K562 (cell line): ENCODE results near the gene ADM2. TPM values are rescaled to one million over a fixed set of nuclear protein-coding genes. Genes with fewer than 3 reads are reported as not detected.

Source experiments
- ADNP ChIP-seq: fragments of 200-800 bp; sonication (Bioruptor generic); IDR thresholded peaks from 2 replicates; pipeline ENCODE4 v1.6.1; 2016; ENCODE audit warnings: missing genetic modification characterization, missing compliant biosample characterization
- BMI1 ChIP-seq: fragments of 150-350 bp; IDR thresholded peaks from 2 replicates; pipeline ENCODE4 v1.6.1; 2014; ENCODE audit warnings: low read length
- ELF4 ChIP-seq: fragments of 450-650 bp; formaldehyde crosslinking; IDR thresholded peaks from 2 replicates; pipeline ENCODE4 v1.4.0; 2022; ENCODE audit warnings: missing genetic modification characterization
- FOXJ2 ChIP-seq: fragments of 200-800 bp; sonication (Bioruptor generic); IDR thresholded peaks from 2 replicates; pipeline ENCODE4 v1.6.1; 2016; ENCODE audit warnings: missing genetic modification characterization, missing compliant biosample characterization
- GATAD2B ChIP-seq: fragments of 450-650 bp; IDR thresholded peaks from 2 replicates; pipeline ENCODE4 v1.6.1; 2017; ENCODE audit warnings: mild to moderate bottlenecking, borderline replicate concordance
- HDAC1 ChIP-seq, 2 experiments: fragments of 450-650 bp; IDR thresholded peaks; 2 replicates each; pipeline ENCODE4 v1.6.1; 2016 to 2017; ENCODE audit warnings: inconsistent platforms in 1 of 2, mild to moderate bottlenecking in 1 of 2, moderate library complexity in 1 of 2
- KHSRP ChIP-seq: fragments of 450-650 bp; IDR thresholded peaks from 2 replicates; pipeline ENCODE4 v1.6.1; 2017
- PRPF4 ChIP-seq: fragments of 200-400 bp; formaldehyde crosslinking; IDR thresholded peaks from one replicate; pipeline ENCODE4 v1.6.1; 2017; ENCODE audit warnings: low read length, low read depth, mild to moderate bottlenecking; ENCODE audit not compliant: insufficient read depth, poor library complexity, severe bottlenecking
- RBM25 ChIP-seq: fragments of 200-400 bp; formaldehyde crosslinking; IDR thresholded peaks from 2 replicates; pipeline ENCODE4 v1.6.1; 2018; ENCODE audit warnings: low read length, low read depth, moderate library complexity; ENCODE audit not compliant: severe bottlenecking
- SMAD2 ChIP-seq: fragments of 150-350 bp; IDR thresholded peaks from 2 replicates; pipeline ENCODE4 v1.6.1; 2014; ENCODE audit warnings: low read depth, mild to moderate bottlenecking, low read length
- SMARCB1 ChIP-seq: IDR thresholded peaks from 2 replicates; pipeline ENCODE4 v1.6.1; 2011; ENCODE audit warnings: improper control_type of control experiment, low read depth; ENCODE audit not compliant: insufficient read length
- ZC3H11A ChIP-seq: IDR thresholded peaks from 2 replicates; pipeline ENCODE4 v1.6.1; 2012; ENCODE audit warnings: low read depth, low read length, improper control_type of control experiment
- ZNF124 ChIP-seq: sonication (generic); formaldehyde crosslinking; IDR thresholded peaks from 2 replicates; pipeline ENCODE4 v1.8.1; 2022; ENCODE audit warnings: missing genetic modification reagents
- ZNF384 ChIP-seq: IDR thresholded peaks from 2 replicates; pipeline ENCODE4 v1.6.1; 2012; ENCODE audit warnings: low read depth, low read length, improper control_type of control experiment
- ZNF408 ChIP-seq: fragments of 250-450 bp; sonication (Bioruptor Pico); IDR thresholded peaks from 2 replicates; pipeline ENCODE4 v1.4.0; 2020; ENCODE audit warnings: low read depth, mild to moderate bottlenecking, moderate library complexity
- ZNF57 ChIP-seq: fragments of 450-650 bp; formaldehyde crosslinking; IDR thresholded peaks from 2 replicates; pipeline ENCODE4 v1.4.0; 2020; ENCODE audit warnings: mild to moderate bottlenecking, moderate library complexity
- ZNF76 ChIP-seq: fragments of 250-450 bp; sonication (Bioruptor Pico); IDR thresholded peaks from 2 replicates; pipeline ENCODE4 v1.4.0; 2020; ENCODE audit warnings: mild to moderate bottlenecking, moderate library complexity, borderline replicate concordance
- ZNF785 ChIP-seq: fragments of 250-450 bp; sonication (Bioruptor Pico); IDR thresholded peaks from 2 replicates; pipeline ENCODE4 v1.4.0; 2020; ENCODE audit warnings: mild to moderate bottlenecking
- polyA plus RNA-seq, 8 experiments: library from polyadenylated mRNA; depleted of rRNA in 4 of 8; stranded (reverse) in 5 of 8; unstranded in 3 of 8; fragments of >200 nt; fragmentation: Nextera tagmentation in 2 of 8; fragmentation: Illumina TruSeq in 1 of 8; extraction: Ambion mirVana in 2 of 8; extraction: Trizol in 1 of 8; gene quantifications; 2 replicates each; pipeline versions ENCODE4 v1.2.1 to v1.2.3, GENCODE V29; 2011 to 2014; ENCODE audit warnings: inconsistent platforms in 1 of 8, missing spikeins in 1 of 8
- total RNA-seq, 7 experiments: library from RNA; depleted of rRNA in 6 of 7; stranded (reverse); fragments of >200 nt in 6 of 7; fragmentation: Illumina TruSeq in 2 of 7; extraction: Trizol in 2 of 7; gene quantifications; 2 replicates each; pipeline versions ENCODE4 v1.2.1 to v1.2.3, GENCODE V29; 2011 to 2021; ENCODE audit warnings: low replicate concordance in 1 of 7
- TF ChIP-seq, protein P1 (sequence below): sonication (generic); formaldehyde crosslinking; IDR thresholded peaks from 2 replicates; pipeline ENCODE4 v1.8.1; 2023; ENCODE audit warnings: mild to moderate bottlenecking, missing genetic modification reagents
- TF ChIP-seq, protein P2 (sequence below): sonication (generic); formaldehyde crosslinking; IDR thresholded peaks from 2 replicates; pipeline ENCODE4 v1.8.0; 2023; ENCODE audit warnings: missing genetic modification reagents, mild to moderate bottlenecking, borderline replicate concordance
- TF ChIP-seq, protein P3 (sequence below): IDR thresholded peaks from 2 replicates; pipeline ENCODE4 v1.6.1; 2011; ENCODE audit warnings: borderline replicate concordance, low read depth, mild to moderate bottlenecking, moderate library complexity, low read length; ENCODE audit not compliant: insufficient read depth, poor library complexity, severe bottlenecking

The ADM2 gene
- total and polyA plus RNA-seq, 9 of the 15 experiments (the other 6 are each of a cell fraction or from before 2014, with no cell fraction given): 0.11 to 5.1 (median 0.38) TPM

DNA sequence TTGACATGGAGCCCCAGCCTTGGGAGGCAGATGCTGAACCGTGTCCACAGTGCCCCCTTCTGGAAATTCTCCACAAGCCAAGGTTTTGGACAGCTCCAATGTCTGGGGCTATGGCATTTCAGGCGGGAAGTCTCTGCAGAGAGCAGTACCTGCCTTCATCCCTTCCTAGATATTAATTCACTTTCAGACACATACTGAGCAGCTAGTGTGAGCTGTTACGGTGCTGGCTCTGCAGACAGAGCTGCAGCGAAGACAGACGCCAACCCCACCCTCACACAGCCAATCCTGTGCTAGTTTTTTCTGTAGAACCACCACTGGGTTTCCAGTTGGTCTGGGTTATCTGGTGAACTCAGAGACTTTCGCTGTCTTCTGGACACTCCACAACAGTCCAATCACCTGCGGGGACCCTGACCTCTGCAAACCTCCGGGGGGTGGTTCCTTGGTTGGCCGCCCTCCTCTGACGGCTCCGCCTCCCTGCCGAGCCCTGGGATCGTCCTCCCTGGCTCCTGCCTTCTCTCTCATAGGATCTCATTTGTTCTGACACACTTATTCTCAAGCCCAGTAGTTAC, 17.1 kb downstream of the ADM2 start (continued):
- TF ChIP-seq, protein P1, sequence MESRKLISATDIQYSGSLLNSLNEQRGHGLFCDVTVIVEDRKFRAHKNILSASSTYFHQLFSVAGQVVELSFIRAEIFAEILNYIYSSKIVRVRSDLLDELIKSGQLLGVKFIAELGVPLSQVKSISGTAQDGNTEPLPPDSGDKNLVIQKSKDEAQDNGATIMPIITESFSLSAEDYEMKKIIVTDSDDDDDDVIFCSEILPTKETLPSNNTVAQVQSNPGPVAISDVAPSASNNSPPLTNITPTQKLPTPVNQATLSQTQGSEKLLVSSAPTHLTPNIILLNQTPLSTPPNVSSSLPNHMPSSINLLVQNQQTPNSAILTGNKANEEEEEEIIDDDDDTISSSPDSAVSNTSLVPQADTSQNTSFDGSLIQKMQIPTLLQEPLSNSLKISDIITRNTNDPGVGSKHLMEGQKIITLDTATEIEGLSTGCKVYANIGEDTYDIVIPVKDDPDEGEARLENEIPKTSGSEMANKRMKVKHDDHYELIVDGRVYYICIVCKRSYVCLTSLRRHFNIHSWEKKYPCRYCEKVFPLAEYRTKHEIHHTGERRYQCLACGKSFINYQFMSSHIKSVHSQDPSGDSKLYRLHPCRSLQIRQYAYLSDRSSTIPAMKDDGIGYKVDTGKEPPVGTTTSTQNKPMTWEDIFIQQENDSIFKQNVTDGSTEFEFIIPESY (CRISPR knock-in tag): peak; percentile 40; the same call in 1 of the 2 replicates
- TF ChIP-seq ZNF785 (CRISPR knock-in tag) (no peak), ADNP (tag) (no peak), HDAC1 (IDR thresholded peaks at IDR 0.05) (peak in 1 of 2 experiments; percentile 44; a peak in 1 of 4 replicates), ZNF57 (CRISPR knock-in tag) (no peak), BMI1 (no peak), FOXJ2 (tag) (no peak), ZC3H11A (no peak), PRPF4 (no peak), ZNF124 (CRISPR knock-in tag) (no peak), ZNF76 (no peak), ZNF408 (CRISPR knock-in tag) (no peak), ZNF384 (no peak), ELF4 (CRISPR knock-in tag) (no peak), KHSRP (no peak), SMAD2 (no peak), RBM25 (no peak), SMARCB1 (no peak), GATAD2B (no peak)
- TF ChIP-seq, protein P2, sequence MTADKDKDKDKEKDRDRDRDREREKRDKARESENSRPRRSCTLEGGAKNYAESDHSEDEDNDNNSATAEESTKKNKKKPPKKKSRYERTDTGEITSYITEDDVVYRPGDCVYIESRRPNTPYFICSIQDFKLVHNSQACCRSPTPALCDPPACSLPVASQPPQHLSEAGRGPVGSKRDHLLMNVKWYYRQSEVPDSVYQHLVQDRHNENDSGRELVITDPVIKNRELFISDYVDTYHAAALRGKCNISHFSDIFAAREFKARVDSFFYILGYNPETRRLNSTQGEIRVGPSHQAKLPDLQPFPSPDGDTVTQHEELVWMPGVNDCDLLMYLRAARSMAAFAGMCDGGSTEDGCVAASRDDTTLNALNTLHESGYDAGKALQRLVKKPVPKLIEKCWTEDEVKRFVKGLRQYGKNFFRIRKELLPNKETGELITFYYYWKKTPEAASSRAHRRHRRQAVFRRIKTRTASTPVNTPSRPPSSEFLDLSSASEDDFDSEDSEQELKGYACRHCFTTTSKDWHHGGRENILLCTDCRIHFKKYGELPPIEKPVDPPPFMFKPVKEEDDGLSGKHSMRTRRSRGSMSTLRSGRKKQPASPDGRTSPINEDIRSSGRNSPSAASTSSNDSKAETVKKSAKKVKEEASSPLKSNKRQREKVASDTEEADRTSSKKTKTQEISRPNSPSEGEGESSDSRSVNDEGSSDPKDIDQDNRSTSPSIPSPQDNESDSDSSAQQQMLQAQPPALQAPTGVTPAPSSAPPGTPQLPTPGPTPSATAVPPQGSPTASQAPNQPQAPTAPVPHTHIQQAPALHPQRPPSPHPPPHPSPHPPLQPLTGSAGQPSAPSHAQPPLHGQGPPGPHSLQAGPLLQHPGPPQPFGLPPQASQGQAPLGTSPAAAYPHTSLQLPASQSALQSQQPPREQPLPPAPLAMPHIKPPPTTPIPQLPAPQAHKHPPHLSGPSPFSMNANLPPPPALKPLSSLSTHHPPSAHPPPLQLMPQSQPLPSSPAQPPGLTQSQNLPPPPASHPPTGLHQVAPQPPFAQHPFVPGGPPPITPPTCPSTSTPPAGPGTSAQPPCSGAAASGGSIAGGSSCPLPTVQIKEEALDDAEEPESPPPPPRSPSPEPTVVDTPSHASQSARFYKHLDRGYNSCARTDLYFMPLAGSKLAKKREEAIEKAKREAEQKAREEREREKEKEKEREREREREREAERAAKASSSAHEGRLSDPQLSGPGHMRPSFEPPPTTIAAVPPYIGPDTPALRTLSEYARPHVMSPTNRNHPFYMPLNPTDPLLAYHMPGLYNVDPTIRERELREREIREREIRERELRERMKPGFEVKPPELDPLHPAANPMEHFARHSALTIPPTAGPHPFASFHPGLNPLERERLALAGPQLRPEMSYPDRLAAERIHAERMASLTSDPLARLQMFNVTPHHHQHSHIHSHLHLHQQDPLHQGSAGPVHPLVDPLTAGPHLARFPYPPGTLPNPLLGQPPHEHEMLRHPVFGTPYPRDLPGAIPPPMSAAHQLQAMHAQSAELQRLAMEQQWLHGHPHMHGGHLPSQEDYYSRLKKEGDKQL (CRISPR knock-in tag): no peak
- TF ChIP-seq, protein P3, sequence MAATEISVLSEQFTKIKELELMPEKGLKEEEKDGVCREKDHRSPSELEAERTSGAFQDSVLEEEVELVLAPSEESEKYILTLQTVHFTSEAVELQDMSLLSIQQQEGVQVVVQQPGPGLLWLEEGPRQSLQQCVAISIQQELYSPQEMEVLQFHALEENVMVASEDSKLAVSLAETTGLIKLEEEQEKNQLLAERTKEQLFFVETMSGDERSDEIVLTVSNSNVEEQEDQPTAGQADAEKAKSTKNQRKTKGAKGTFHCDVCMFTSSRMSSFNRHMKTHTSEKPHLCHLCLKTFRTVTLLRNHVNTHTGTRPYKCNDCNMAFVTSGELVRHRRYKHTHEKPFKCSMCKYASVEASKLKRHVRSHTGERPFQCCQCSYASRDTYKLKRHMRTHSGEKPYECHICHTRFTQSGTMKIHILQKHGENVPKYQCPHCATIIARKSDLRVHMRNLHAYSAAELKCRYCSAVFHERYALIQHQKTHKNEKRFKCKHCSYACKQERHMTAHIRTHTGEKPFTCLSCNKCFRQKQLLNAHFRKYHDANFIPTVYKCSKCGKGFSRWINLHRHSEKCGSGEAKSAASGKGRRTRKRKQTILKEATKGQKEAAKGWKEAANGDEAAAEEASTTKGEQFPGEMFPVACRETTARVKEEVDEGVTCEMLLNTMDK: no peak
